SK-N-SH (cell line): ENCODE data around the gene ASAP2.

Source experiments
- SMC3 ChIP-seq: IDR thresholded peaks from 2 replicates; pipeline ENCODE4 v1.6.1; 2012; ENCODE audit warnings: low read depth, low read length, improper control_type of control experiment
- ZBTB33 ChIP-seq: IDR thresholded peaks from 2 replicates; pipeline ENCODE4 v1.4.0; 2012; ENCODE audit warnings: low read depth, borderline replicate concordance

GRCh38 chr2:9274701-9275343 is 68.2 kb downstream of the ASAP2 start:
- TF ChIP-seq SMC3 = no peak
- TF ChIP-seq ZBTB33 = no peak
